Stimulated activated CD4-positive, alpha-beta T cell treated with anti-CD3 and anti-CD28 coated beads, Interleukin-15, amount 100 ng/mL, for 48 hours (primary cell): ENCODE results near the gene AFAP1L2.

Experiments
- DNase-seq, 2 donors: peaks; one replicate each; pipeline ENCODE4 v3.0.0-alpha.2; 2020; ENCODE audit warnings: low read depth in 2 of 2

Gene AFAP1L2

GRCh38 chr10:114288424-114289095 lies 115.7 kb downstream of the AFAP1L2 start:
- DNase-seq, result no peak

GRCh38 chr10:114286921-114287320 lies 117.4 kb downstream of the AFAP1L2 start:
- no peak for DNase-seq

GRCh38 chr10:114285961-114286441 lies 118.3 kb downstream of the AFAP1L2 start:
- DNase-seq, result no peak

GRCh38 chr10:114284346-114285071 lies 119.8 kb downstream of the AFAP1L2 start:
- DNase-seq, result no peak

GRCh38 chr10:114283535-114284234 lies 120.6 kb downstream of the AFAP1L2 start:
- no peak for DNase-seq

- DNase-seq, result no peak
These were observed 121.2 kb downstream of the AFAP1L2 start for GRCh38 chr10:114283091-114283490.

- no peak for DNase-seq
These were observed 121.8 kb downstream of the AFAP1L2 start for GRCh38 chr10:114282526-114282925.

GRCh38 chr10:114281461-114281860 lies 122.8 kb downstream of the AFAP1L2 start:
- DNase-seq, result no peak

- DNase-seq, result no peak
These were observed 123.3 kb downstream of the AFAP1L2 start for GRCh38 chr10:114281006-114281405.

GRCh38 chr10:114279901-114280644 lies 124.2 kb downstream of the AFAP1L2 start:
- no peak for DNase-seq

- no peak for DNase-seq
These were observed 125.0 kb downstream of the AFAP1L2 start for GRCh38 chr10:114279289-114279688.

GRCh38 chr10:114278884-114279191 lies 125.5 kb downstream of the AFAP1L2 start:
- DNase-seq, result no peak

- DNase-seq, result no peak
These were observed 126.0 kb downstream of the AFAP1L2 start for GRCh38 chr10:114278140-114278883.

- no peak for DNase-seq
These were observed 127.6 kb downstream of the AFAP1L2 start for GRCh38 chr10:114276671-114277070.

- no peak for DNase-seq
These were observed 128.2 kb downstream of the AFAP1L2 start for GRCh38 chr10:114276066-114276465.

GRCh38 chr10:114274616-114275453 lies 129.5 kb downstream of the AFAP1L2 start:
- DNase-seq, result no peak

GRCh38 chr10:114273910-114274309 lies 130.4 kb downstream of the AFAP1L2 start:
- no peak for DNase-seq

- DNase-seq, result no peak
These were observed 131.6 kb downstream of the AFAP1L2 start for GRCh38 chr10:114272696-114273095.

GRCh38 chr10:114271779-114272167 lies 132.5 kb downstream of the AFAP1L2 start:
- DNase-seq, result no peak

- no peak for DNase-seq
These were observed 133.1 kb downstream of the AFAP1L2 start for GRCh38 chr10:114271075-114271778.
